ENCODE data around the gene BCL11A. TPM values are rescaled to one million over a fixed set of nuclear protein-coding genes. Genes with fewer than 3 reads are reported as not detected.
A peak's percentile ranks its signal among the peaks of the same experiment; 100 is the strongest.

Gene BCL11A
- total RNA-seq, 1 experiment from 2014 or later: 0.29 TPM

GRCh38 chr2:60532421-60532820 is 21.0 kb downstream of the BCL11A start:
- no peak for DNase-seq
- Histone ChIP-seq H3K27me3 (replicated peaks; ENCODE audit: control insufficient read depth, insufficient read depth, low read length) (no peaks in the 10 kb centered on the region), H3K36me3 (ENCODE audit: control insufficient read depth, insufficient read depth, low read length) (no peaks in the 10 kb centered on the region), H3K4me3 (ENCODE audit: low read depth, low read length) (no peak overlapping the region), H3K4me1 (peaks cover 12% of the 10 kb centered on the region), H3K9me3 (no peaks in the 10 kb centered on the region)
- intact Hi-C loops (cut with micrococcal nuclease; ENCODE audit: unreplicated experiment): no loop called here
- ChIA-PET CTCF (interaction anchor here (0.7 kb wide), 1 partner anchor 18 kb away, joined by 4 read pairs; no protein-coding TSS in a partner anchor), POLR2A (no interaction called here)
- H3K4me3 Mint-ChIP-seq (ENCODE audit: unreplicated experiment): peak overlapping the region; percentile 53
- no peaks in the 10 kb centered on the region for H3K9me3 Mint-ChIP-seq (ENCODE audit: unreplicated experiment)
- no peaks in the 10 kb centered on the region for H3K36me3 Mint-ChIP-seq (ENCODE audit: insufficient read depth, unreplicated experiment)
- BruUV-seq (replicated peaks): no TSS peak
- no peaks in the 10 kb centered on the region for H3K27me3 Mint-ChIP-seq (ENCODE audit: insufficient read depth, unreplicated experiment)
- peaks cover 48% of the 10 kb centered on the region for H3K4me1 Mint-ChIP-seq (ENCODE audit: low read depth, unreplicated experiment)
- TF ChIP-seq CTCF (IDR thresholded peaks at IDR 0.05; ENCODE audit: insufficient read depth in 1 of 2, low read depth in 1 of 2, low read length in 1 of 2, severe bottlenecking in 1 of 2, unreplicated experiment in 1 of 2): no peak
- peak overlapping the region; percentile 65 for H3K27ac Mint-ChIP-seq (ENCODE audit: unreplicated experiment)

GRCh38 chr2:60531701-60532133 is 21.7 kb downstream of the BCL11A start:
- Mint-ChIP-seq H3K36me3 (ENCODE audit: insufficient read depth, unreplicated experiment) (no peaks in the 10 kb centered on the region), H3K4me1 (ENCODE audit: low read depth, unreplicated experiment) (peaks cover 48% of the 10 kb centered on the region), H3K4me3 (ENCODE audit: unreplicated experiment) (peak overlapping the region; percentile 53), H3K27me3 (ENCODE audit: insufficient read depth, unreplicated experiment) (no peaks in the 10 kb centered on the region), H3K9me3 (ENCODE audit: unreplicated experiment) (no peaks in the 10 kb centered on the region), H3K27ac (ENCODE audit: unreplicated experiment) (peak overlapping the region; percentile 65)
- H3K4me1 ChIP-seq: peaks cover 9% of the 10 kb centered on the region
- no peak for TF ChIP-seq CTCF (IDR thresholded peaks at IDR 0.05; ENCODE audit: insufficient read depth in 1 of 2, low read depth in 1 of 2, low read length in 1 of 2, severe bottlenecking in 1 of 2, unreplicated experiment in 1 of 2)
- BruUV-seq (replicated peaks): no TSS peak
- no peaks in the 10 kb centered on the region for H3K9me3 ChIP-seq
- intact Hi-C loops (cut with micrococcal nuclease; ENCODE audit: unreplicated experiment): loop anchor here (2.0 kb wide), 1 partner anchor 17 kb away; no protein-coding TSS in a partner anchor
- DNase-seq: no peak
- CTCF ChIA-PET: no interaction called here
- H3K36me3 ChIP-seq (ENCODE audit: control insufficient read depth, insufficient read depth, low read length): no peaks in the 10 kb centered on the region
- POLR2A ChIA-PET: no interaction called here
- H3K4me3 ChIP-seq (ENCODE audit: low read depth, low read length): no peak overlapping the region
- no peaks in the 10 kb centered on the region for H3K27me3 ChIP-seq (replicated peaks; ENCODE audit: control insufficient read depth, insufficient read depth, low read length)

GRCh38 chr2:60530660-60531281 is 22.7 kb downstream of the BCL11A start:
- Histone ChIP-seq H3K4me3 (ENCODE audit: low read depth, low read length) (no peak overlapping the region), H3K36me3 (ENCODE audit: control insufficient read depth, insufficient read depth, low read length) (no peaks in the 10 kb centered on the region), H3K9me3 (no peaks in the 10 kb centered on the region), H3K27me3 (replicated peaks; ENCODE audit: control insufficient read depth, insufficient read depth, low read length) (no peaks in the 10 kb centered on the region), H3K4me1 (peaks cover 9% of the 10 kb centered on the region)
- Mint-ChIP-seq H3K36me3 (ENCODE audit: insufficient read depth, unreplicated experiment) (no peaks in the 10 kb centered on the region), H3K27me3 (ENCODE audit: insufficient read depth, unreplicated experiment) (no peaks in the 10 kb centered on the region), H3K27ac (ENCODE audit: unreplicated experiment) (no peak overlapping the region), H3K4me1 (ENCODE audit: low read depth, unreplicated experiment) (peaks cover 40% of the 10 kb centered on the region), H3K9me3 (ENCODE audit: unreplicated experiment) (no peaks in the 10 kb centered on the region), H3K4me3 (ENCODE audit: unreplicated experiment) (peak overlapping the region; percentile 45)
- POLR2A ChIA-PET: no interaction called here
- DNase-seq: peak; percentile 52 to 62
- CTCF ChIA-PET: interaction anchor here (0.6 to 1.1 kb wide), 2 partner anchors 25 to 34 kb away, joined by 3 read pairs; no protein-coding TSS in a partner anchor
- intact Hi-C loops (cut with micrococcal nuclease; ENCODE audit: unreplicated experiment): loop anchor here (2.0 kb wide), 1 partner anchor 16 kb away; no protein-coding TSS in a partner anchor
- TF ChIP-seq CTCF (IDR thresholded peaks at IDR 0.05; ENCODE audit: insufficient read depth in 1 of 2, low read depth in 1 of 2, low read length in 1 of 2, severe bottlenecking in 1 of 2, unreplicated experiment in 1 of 2): no peak
- BruUV-seq (replicated peaks): no TSS peak

Measured in Caco-2 (cell line).